K562 (cell line): ENCODE measurements around the gene PLD3.
"Not testable (repeated sequence)": the region's sequence is repeated elsewhere in the genome, so short reads cannot be mapped to it uniquely, and the experiment has no call there.

ENCODE experiments used
- CBFA2T2 ChIP-seq: fragments of 450-650 bp; conservative IDR thresholded peaks from 2 replicates; pipeline ENCODE4 v1.6.1; 2017; ENCODE audit warnings: mild to moderate bottlenecking
- DNMT1 ChIP-seq: fragments of 450-650 bp; IDR thresholded peaks from 2 replicates; pipeline ENCODE4 v1.6.1; 2016; ENCODE audit warnings: antibody characterized with exemption, mild to moderate bottlenecking
- ESRRA ChIP-seq: fragments of 450-650 bp; IDR thresholded peaks from 2 replicates; pipeline ENCODE4 v1.6.1; 2014; ENCODE audit warnings: low read depth, mild to moderate bottlenecking, moderate library complexity, borderline replicate concordance
- GABPB2 ChIP-seq: fragments of 250-450 bp; sonication (Bioruptor Pico); conservative IDR thresholded peaks from 2 replicates; pipeline ENCODE4 v1.5.1; 2021; ENCODE audit warnings: mild to moderate bottlenecking
- KAT7 ChIP-seq: sonication (generic); formaldehyde crosslinking; IDR thresholded peaks from 2 replicates; pipeline ENCODE4 v1.8.0; 2022; ENCODE audit warnings: missing genetic modification reagents, mild to moderate bottlenecking, borderline replicate concordance
- NCOA1 ChIP-seq: fragments of 450-650 bp; IDR thresholded peaks from 2 replicates; pipeline ENCODE4 v1.6.1; 2016; ENCODE audit warnings: low read depth
- POLR2A ChIP-seq: fragments of 450-650 bp; conservative IDR thresholded peaks from 2 replicates; pipeline ENCODE4 v1.6.1; 2016
- SMC3 ChIP-seq: conservative IDR thresholded peaks from 2 replicates; pipeline ENCODE4 v1.6.1; 2011; ENCODE audit warnings: low read depth, low read length, improper control_type of control experiment; ENCODE audit not compliant: insufficient read depth
- TF ChIP-seq, protein P1 (sequence below): fragments of 450-650 bp; IDR thresholded peaks from 2 replicates; pipeline ENCODE4 v1.6.1; 2016; ENCODE audit warnings: borderline replicate concordance
- TF ChIP-seq, protein P2 (sequence below), 3 experiments: IDR thresholded peaks in 2 of 3; conservative IDR thresholded peaks in 1 of 3; 2 replicates each; pipeline ENCODE4 v1.5.1; 2011 to 2012; ENCODE audit warnings: low read length in 3 of 3, mild to moderate bottlenecking in 3 of 3, control low read depth in 2 of 3, improper control_type of control experiment in 1 of 3, inconsistent platforms in 1 of 3, low read depth in 1 of 3, mixed read lengths in 1 of 3, moderate library complexity in 1 of 3; ENCODE audit not compliant: insufficient read depth in 2 of 3

DNA sequence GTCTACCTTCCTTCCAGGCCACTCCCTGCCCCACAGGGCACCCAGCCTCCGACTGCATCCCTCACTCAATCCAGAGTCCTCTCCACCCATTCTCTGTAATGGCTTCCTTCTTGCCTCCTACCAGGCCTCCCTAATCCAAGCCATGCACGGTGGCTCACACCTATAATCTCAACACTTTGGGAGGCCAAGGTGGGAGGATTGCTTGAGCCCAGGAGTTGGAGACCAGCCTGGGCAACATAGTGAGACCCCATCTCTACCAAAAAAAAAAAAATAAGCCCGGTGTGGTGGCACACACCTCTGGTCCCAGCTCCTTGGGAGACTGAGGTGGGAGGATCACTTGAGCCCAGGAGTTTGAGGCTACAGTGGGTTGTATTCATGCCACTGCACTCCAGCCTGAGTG lies 21.8 kb downstream of the PLD3 start:
- not testable (repeated sequence) for TF ChIP-seq CBFA2T2; GABPB2 (CRISPR knock-in tag); ESRRA; NCOA1; SMC3; KAT7 (CRISPR knock-in tag); POLR2A; DNMT1
- TF ChIP-seq, protein P1, sequence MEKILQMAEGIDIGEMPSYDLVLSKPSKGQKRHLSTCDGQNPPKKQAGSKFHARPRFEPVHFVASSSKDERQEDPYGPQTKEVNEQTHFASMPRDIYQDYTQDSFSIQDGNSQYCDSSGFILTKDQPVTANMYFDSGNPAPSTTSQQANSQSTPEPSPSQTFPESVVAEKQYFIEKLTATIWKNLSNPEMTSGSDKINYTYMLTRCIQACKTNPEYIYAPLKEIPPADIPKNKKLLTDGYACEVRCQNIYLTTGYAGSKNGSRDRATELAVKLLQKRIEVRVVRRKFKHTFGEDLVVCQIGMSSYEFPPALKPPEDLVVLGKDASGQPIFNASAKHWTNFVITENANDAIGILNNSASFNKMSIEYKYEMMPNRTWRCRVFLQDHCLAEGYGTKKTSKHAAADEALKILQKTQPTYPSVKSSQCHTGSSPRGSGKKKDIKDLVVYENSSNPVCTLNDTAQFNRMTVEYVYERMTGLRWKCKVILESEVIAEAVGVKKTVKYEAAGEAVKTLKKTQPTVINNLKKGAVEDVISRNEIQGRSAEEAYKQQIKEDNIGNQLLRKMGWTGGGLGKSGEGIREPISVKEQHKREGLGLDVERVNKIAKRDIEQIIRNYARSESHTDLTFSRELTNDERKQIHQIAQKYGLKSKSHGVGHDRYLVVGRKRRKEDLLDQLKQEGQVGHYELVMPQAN: not testable (repeated sequence)
- TF ChIP-seq, protein P2, sequence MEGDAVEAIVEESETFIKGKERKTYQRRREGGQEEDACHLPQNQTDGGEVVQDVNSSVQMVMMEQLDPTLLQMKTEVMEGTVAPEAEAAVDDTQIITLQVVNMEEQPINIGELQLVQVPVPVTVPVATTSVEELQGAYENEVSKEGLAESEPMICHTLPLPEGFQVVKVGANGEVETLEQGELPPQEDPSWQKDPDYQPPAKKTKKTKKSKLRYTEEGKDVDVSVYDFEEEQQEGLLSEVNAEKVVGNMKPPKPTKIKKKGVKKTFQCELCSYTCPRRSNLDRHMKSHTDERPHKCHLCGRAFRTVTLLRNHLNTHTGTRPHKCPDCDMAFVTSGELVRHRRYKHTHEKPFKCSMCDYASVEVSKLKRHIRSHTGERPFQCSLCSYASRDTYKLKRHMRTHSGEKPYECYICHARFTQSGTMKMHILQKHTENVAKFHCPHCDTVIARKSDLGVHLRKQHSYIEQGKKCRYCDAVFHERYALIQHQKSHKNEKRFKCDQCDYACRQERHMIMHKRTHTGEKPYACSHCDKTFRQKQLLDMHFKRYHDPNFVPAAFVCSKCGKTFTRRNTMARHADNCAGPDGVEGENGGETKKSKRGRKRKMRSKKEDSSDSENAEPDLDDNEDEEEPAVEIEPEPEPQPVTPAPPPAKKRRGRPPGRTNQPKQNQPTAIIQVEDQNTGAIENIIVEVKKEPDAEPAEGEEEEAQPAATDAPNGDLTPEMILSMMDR (IDR thresholded peaks at IDR 0.05 in 2 of 3, conservative IDR thresholded peaks at IDR 0.05 in 1 of 3; ENCODE audit: insufficient read depth in 2 of 3, low read depth in 1 of 3, low read length in 3 of 3): not testable (repeated sequence)
